GM03348 (cell line): ENCODE results near the gene TOMM5.
"Not testable (repeated sequence)": the region's sequence is repeated elsewhere in the genome, so short reads cannot be mapped to it uniquely, and the experiment has no call there.

Source experiments
- DNase-seq: peaks from one replicate; pipeline ENCODE4 v3.0.0; 2012; ENCODE audit warnings: low spot score

TOMM5 gene

DNA sequence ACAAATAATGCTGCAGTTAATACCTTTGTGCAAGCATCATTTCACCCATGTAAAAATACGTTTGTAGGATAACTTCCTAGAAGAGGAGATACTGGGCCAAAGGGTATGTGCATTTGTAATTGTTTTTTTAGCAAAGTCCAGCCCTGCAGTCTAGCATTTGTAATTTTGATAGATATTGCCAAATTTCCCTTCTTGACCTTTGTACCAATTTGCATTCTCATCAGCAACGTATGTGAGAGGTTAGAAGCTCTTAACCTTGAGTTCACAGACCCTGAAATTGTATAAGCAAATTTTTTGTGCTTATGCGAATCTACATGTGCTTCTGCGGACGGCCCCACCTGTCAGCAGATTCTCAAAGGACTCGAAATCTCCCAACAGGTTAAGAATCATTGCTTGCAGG, 18.6 kb upstream of the TOMM5 start:
- no peak for DNase-seq

DNA sequence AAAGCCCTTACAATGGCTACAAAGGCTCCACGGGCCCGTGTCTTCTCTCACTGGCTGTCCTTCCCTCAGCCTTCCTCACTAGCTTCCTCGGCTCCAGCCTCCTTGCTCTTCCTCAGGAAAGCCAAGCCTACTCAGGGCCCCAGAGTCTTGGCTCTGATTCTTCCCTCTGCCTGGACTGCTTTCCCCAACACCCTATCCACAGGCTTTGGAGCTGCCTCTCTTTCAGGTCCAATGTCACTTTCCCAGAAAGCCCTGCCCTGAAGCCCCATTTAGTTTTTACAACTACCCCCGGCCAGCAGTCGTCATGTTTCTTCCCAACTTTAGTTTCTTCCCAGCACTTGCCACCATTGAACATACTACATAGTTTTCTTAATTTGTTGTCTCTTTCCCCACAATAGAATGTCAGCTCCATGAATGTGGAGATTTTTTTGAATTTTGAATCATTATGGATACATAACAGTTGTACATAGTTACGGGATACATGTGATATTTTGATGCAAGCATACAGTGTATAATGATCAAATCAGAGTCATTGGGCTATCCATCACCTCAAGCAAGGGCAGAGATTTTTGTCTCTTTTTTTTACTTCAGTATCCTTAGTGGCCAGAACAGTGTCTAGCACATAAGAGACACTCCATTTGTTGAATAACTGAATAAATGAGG, 17.5 kb upstream of the TOMM5 start:
- no peak for DNase-seq

DNA sequence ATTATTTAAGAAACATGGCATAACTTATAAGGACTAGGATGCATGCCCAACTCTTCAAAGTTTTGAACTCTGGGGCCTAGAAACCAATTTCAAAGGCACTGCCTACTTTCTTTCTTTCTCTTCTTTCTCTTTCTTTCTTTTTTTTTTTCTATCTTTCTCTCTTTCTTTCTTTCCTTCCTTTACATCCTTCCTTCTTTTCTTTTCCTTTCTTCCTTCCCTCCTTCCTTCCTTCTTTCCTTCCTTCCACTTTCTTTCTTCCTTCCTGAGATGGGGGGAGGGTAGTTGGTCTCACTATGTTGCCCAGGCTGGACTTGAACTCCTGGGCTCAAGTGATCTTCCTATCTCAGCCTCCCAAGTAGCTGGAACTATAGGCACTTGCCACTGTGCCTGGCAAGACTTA, 15.9 kb upstream of the TOMM5 start:
- DNase-seq: no peak

DNA sequence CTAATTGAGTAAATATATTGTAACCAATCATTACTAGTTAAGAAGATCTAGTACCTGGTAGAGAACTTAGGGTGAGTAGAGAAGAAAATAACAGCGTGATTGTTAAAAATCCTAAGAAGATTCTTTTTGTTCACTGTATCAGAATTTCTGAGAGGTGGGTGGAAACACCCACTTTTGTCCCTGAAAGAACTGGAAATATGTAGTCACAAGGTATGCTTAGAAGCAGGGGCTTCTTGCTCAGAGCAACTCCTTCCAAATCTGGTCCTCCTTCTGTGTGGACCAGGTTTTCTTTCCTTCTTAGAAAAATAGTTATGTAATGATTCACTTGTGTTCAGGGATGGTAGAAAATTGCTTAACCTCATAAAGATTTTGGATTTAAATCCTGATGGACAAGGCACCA, 11.9 kb upstream of the TOMM5 start:
- DNase-seq: peak; percentile 13

DNA sequence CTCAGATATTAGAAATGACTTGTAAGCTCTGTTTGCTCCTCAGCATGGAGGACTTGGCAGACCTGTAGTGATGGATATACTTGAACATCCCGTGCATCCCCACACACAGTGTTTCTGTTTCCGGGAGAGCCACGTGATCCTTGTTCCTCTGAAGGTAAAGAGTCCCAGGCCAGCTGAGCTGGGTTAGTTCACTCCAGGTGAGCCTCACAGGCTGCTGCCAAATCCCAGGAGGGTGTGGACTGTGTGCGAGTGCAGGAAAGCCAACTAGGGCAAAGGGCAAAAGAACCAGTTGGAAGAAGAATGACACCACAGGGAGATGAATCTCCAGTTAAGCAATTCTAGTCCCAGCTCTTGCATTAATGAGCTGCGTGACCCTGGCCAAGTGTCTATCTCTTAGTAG, 10.4 kb upstream of the TOMM5 start:
- no peak for DNase-seq

DNA sequence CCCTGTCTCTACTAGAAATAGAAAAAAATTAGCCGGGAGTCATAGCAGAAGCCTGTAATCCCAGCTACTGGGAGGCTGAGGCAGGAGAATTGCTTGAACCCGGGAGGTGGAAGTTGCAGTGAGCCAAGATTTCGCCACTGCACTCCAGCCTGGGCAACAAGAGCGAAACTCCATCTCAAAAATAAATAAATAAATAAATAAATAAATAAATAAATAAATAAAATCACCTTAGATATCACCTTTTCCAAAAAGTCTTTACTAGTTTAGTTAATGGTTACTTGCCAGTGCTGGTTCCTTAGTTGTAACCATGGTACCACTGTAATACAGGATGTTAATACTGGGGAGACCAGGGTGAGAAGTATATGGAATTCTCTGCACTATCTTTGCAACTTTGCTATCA, 9.7 kb upstream of the TOMM5 start:
- DNase-seq: not testable (repeated sequence)

DNA sequence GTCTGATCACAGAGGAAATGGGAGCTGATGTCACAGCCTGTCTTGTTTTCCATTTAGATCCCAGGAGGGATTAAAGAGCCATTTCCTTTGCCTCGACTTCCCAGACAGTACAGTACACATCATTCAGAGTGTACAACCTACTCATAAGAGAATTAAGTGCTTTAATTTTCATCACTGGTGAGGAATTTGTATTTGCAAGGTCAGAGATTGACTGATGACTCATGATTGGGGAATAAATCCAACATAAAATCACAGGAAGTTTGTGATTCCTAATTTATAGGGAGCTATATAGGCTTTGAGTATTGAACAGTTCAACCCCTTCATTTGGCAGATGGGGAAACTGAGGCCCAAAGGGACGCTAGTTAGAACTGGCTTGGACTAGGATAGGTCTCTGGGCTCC, 4.1 kb upstream of the TOMM5 start:
- DNase-seq: no peak

DNA sequence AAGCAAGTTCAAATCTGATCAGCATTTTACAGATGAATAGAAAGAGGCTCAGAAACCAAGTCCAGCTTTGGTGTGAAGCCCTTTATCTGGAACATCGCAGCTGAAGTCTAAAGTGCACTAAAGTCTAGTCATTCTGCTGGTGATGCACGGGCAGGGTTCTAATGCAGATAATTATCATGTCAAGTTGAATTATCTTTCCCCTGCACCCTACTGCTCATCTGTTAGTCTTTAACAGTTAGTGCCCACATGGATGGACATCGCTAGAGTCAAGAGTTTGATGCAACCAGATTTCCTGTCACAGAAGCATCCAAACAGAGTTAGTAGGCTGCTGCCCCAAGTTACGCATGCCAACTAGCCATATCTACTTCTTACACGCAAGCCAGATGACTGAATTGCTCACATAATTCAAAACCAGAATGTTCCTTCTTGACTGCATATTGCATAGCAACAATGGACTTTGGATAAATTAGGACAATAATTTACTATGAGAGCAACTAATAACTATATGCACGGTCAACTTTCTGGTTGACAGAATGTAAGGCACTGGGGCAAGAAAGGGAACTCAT, 1.6 kb upstream of the TOMM5 start:
- no peak for DNase-seq

DNA sequence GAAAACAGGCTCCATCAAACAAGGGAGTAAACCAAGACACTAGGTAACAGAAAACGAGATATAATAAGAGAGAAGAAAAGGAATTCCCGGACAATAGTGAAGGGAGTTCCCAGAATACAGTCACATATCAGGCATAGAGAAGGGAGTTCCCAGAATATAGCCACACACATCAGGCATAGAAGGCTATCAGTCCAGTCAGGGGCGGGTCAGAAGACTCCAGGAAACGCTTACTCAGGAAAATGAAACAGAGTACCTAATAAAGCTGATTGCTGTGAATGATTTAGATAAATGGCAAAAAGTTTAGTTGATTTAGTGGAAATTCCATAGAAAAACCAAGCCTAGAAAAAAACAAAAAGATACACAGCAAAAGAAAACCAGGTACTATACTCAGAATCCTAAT, 4.9 kb downstream of the TOMM5 start:
- no peak for DNase-seq

DNA sequence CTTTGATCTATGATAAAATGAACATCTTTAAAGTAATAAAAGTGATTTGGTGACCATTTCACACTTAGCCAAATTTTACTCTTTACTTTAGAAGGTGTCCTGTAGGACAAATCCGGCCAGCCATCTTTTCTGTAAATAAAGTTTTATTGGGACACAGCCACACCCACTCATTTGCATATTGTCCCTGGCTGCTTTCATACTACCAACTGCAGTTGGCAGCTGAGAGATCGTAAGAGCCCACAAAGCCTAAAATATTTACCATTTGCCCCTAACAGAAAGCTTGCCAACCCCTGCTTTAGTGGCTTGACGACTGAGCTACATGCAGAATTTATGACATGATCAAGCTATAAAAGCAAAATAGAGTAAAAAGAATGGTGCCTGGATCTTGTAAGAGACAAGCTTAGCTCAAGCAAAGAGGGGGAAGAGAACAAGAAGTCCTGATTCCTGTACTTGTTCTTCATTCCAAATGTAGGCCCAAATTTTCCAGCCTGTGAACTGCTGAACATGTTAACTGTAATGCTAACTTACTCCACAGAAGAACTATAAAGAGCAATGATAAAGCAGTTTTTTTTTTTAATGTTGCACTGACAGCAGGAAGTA, 8.8 kb downstream of the TOMM5 start:
- no peak for DNase-seq

DNA sequence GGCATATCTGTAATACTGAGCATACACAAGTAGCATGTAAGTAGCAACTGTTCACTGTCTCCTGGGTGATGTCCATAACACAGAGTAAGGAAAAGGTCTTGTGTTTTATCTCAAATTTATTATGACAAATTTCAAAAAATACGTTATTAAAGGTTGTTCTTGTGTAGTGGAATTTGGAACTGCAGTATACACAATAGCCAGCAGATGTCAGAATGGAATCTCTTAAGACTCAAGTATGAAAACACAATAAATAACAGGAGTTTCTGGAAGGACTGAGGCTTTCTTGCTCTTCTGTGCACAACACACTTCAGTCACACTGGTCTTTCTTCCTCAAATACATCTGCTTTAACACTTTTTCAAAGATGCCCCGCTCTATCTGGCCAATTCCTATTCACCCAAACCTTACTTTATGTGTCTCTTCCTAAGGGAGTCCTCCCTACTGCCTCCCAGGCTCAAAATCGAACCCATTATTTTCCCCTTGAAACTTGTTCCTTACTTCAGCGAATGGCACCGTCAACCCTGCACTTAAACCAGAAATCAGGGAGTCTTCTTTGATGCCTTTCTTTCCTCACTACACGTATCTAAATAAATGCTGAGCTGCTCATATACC, 9.7 kb downstream of the TOMM5 start:
- peak; percentile 56 for DNase-seq

DNA sequence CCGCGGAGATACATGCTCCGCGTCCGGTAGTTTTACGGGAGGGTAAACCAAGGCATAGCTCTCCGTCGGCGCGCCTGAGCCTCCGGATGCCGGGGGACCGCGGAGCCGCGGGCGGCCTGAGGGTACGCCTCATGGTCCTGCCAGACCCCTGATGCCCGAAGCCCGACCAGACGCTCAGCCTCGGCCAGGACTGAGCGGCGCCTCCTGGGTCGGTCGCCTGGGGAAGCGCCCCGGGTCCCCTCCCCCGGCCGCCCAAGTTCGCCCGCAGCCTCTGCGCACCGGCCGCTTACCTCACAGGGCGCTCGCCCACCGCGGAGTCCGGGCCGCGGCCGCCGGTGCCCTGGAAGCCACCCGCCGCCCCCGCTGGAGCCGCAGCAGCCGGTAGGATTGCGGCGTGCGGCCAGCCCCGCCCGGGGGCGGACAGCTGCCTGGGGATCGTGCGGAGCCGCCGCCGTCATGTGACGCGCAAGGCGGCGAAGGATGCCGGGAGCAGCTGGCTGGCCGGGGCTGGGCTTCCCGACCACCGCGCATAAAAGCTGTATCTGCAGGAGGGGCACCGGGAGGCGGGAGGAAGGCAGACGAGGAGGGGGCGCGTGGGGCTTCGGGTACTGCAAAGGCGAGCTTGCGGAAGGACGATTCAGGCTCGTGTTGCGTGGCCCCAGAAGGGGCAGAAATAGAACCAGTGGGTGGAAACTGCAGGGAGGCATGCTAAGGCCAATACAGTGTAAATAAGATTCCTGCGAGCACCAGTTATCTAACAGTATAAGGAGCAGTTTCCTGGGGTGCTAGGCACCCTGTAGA, 16.3 kb downstream of the TOMM5 start, which contains the start of gene FBXO10:
TSS of gene FBXO10 (minus strand) at position 460 of the 801 bp plus-strand sequence. CDS start 34,612 bp downstream, outside the sequence.
- peak; percentile 95 for DNase-seq

DNA sequence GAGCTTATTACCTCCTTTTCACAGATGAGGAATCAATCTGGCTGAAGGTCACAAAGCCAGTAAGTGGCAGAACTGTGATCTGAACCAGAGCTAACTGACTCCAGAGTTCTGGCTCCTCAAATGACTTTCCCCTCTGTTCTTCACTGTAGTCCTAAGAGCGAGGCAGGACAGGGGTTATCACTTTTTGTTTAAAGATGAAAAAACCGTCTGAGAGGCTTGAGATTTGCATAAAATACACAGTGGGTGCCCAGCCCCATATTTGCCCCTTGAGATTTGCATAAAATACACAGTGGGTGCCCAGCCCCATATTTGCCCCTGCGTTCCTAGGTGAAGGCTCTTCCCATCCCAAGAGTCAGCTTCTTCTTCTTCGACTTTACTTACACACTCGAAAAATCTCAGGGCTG, 16.9 kb downstream of the TOMM5 start:
- DNase-seq: no peak

DNA sequence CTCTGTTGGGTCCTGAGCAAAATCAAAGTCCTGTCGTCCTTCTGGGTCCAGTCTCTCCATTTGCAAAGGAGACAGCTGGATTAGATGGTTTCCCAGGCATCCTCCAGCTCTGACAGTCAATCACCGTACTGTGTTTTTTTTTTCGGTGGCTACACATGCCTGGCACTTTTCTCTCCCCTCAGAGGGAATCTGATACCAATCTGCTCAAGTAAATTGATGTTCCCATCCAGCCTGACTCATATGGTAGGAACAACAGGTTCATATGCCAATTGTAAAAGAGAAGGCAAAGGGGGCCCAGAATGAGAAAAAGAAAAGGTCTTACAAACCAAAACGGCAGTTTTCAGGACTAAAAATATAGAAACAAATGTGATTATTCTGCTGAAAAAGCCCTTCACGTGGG, 17.4 kb downstream of the TOMM5 start:
- DNase-seq: no peak

DNA sequence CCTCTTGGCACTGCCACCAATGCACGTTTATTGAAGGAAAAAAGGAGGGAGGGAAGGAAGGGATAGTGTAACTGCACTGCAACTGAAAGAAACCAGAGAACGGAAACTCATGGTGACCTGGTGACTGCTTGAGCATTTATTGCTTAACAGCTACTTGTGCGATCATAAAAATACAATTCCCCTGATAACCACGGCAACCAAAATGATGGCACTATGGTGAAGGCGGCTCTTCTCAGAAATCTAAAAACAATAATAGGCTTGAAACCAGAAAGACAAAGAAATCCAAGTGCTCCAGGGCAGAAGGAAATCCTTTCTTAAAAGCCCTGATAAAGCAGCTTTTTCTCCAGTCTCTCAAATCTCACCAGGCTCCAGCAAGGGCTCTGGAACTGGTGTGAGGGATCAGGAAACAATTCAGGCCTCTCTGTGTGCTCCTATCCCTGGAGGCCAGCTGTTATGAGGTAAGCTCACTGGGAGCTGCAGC, 18.1 kb downstream of the TOMM5 start:
- DNase-seq: no peak

DNA sequence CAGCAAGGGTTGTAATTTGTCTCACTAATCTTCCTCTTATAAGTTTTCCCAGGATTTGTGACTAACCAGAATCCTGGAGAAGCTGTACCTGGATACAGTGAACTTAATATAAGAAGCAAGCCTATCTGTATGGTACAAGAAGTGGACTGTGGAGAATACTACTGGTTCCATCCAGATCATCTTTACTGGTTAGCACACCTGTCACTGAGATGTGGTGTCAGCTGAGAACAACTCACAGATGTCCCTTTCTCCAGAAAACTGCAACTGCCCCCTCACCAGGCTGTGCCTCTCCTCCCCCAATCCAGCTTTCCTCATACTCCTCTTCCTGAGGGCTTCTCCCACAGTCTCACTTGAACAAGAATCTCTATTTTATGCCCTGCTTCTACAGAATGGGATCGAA, 21.1 kb downstream of the TOMM5 start:
- DNase-seq: no peak

DNA sequence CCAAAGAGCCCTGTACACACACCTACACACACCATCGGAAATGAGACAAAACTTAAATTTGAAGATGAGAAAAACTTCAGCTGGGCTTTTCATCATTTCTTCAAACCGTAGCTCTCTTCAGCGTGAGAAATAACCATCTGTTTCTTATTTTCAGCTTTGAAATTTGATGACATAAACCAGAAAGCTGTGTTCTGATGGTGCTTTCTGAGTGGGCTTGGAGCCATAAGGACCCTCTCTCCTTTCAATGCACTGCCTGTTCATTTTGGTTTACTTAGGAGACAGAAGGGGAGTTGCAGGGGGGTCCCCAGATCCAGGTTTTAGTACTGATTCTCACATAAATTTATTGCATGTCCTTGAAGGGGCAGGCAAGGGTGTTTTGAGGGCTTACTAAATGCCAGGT, 25.7 kb downstream of the TOMM5 start:
- peak; percentile 27 for DNase-seq

DNA sequence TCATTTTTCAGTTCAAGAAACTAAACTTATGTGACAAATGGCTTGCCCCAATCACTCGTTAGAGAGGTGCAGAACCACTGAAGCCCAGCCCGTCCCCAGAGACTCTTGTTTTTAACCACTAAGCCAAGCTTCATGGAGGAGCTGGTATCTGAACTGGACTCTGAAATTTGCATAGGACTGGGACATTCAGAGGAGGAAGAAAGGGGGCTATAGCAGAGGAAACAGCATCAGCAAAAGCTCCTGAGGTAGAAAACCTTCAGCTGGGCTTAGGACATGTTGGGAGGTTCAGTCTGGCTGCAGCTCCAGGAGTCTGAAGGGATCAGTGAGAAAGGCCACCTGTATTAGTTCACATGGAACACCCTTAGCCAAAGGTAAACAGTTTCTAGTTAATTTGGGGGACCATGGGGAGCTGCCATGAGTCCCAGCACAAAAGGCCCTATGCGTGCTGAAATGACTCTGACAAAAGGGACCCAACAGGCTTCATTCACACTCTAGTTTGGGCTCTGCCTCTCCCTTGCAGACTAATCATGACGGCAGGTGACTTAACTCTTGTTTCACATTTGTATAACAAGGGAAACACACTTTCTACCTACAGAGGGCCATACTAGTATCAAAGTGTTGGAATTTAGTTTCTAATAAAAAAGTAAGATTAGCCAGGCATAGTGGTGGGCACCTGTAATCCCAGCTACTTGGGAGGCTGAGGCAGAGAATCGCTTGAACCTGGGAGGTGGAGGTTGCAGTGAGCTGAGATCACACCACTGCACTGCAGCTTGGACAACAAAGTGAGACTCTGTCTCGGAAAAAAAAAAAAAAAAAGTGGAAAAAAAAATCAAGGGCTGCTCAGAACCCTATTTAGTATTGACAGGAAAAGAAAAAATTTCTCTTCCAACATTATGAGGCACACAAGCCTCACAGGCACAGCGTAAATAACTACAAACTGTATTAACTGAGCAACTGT, 26.5 kb downstream of the TOMM5 start:
- DNase-seq: no peak

DNA sequence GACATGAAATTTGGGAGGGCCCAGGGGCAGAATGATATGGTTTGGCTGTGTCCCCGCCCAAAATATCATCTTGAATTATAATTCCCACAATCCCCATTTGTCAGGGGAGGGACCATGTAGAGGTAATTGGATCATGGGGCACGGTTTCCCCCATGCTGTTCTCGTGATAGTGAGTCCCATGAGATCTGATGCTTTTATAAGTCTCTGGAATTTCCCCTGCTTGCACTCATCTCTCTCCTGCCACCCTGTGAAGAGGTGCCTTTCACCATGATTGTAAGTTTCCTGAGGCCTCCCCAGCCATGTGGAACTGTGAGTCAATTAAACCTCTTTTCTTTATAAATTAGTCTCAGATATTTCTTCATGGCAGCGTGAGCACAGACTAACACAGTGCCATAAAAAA, 27.5 kb downstream of the TOMM5 start:
- DNase-seq: no peak

DNA sequence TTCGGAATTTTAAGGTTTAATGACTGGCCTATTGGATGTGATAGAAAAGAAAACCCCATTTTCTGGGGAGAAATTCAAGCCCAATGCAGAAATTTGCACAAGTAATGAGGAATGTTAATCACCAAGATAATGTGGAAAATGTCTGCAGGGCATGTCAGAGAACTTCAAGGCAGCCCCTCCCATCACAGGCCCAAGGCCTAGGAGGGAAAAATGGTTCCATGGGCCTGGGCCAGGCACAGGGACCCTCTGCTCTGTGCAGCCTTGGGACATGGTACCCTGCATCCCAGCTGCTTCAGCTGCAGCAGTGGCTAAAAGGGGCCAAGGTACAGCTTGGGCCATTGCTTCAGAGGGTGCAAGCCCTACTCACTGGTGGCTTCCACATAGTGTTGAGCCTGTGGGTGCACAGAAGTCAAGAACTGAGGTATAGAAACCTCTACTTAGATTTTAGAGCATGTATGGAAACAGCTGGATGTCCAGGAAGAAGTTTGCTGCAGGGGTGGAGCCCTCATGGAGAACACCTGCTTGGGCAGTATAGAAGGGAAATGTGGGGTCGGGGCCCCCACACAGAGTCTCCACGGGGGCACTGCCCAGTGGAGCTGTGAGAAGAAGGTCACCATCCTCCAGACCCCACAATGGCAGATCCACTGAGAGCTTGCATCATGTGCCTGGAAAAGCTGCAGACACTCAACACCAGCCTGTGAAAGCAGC, 28.4 kb downstream of the TOMM5 start:
- no peak for DNase-seq

DNA sequence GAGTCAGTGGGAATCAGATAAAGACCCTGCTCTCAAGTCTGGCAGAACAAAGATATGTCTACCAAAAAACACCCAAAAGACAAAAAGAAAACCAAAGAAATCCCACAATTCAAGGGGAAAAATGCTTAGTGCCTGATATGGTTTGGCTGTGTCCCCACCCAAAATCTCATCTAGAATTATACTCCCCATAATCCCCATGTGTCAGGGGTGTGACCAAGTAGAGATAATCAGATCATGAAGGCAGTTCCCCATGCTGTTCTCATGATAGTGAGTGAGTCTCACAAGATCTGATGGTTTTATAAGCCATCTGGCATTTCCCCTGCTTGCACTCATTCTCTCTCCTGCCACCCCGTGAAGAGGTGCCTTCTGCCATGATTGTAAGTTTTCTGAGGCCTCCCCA, 29.6 kb downstream of the TOMM5 start:
- DNase-seq: no peak
